Activated CD8-positive, alpha-beta memory T cell treated with anti-CD3 and anti-CD28 coated beads, Interleukin-2, amount 50 U/mL, for 24 hours (primary cell): ENCODE measurements around the gene ST7.

ENCODE experiments used
- DNase-seq: peaks from one replicate; pipeline ENCODE4 v3.0.0-alpha.2; 2020; ENCODE audit errors: extremely low read depth

The ST7 gene

DNA sequence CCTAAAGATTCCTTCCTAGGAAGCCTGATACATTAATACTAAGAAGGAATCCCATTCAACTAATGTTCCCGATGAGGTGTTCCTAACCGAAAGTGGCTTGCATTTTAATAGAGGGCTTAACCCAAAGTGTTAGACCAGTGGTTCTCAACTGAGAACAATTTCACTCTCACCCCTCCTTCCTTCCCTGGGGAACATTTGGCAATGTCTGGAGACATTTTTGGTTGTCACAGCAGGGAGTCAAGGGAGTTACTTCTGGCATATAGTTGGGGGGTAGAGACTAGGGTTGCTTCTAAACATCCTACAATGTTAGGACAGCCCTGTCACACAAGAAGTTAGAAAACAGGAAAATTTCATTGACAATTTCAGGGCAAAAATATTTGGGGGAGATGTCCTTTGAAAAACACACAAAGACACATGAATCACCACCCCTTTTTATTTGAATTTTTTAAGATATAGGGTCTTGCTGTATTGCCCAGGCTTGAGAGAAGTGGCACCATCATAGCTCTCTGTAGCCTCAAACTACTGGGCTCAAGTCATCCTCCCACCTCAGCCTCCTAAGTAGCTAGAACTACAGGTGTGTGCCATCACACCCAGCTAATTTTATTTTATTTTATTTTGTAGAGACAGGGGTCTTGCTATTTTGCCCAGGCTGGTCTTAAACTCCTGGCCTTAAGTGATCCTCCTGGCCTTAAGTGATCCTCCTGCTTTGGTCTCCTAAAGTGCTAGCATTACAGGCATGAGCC is 318.9 kb downstream of the ST7 start:
- DNase-seq, result no peak

GRCh38 chr7:117273325-117273724 is 320.0 kb downstream of the ST7 start:
- DNase-seq, result no peak

DNA sequence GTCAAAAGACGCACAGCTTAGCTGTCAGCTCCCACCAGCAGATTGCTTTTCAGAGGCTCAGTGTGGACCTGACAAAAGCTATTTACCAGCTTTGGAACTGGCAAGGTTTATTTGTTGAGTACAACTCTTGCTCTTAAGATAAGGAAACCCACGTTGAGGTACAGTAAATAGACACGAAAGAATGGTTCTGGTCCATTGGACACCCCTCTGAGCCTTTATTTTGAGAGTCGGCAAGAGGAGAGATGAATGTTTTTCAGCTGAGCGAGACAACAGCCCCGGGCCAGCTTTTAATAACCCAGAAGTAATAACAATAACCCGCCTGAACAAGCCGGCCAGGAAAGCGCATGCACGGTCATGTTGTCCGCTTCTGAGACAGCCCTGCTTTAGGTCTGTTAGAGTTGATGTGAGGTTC is 320.5 kb downstream of the ST7 start:
- no peak for DNase-seq

DNA sequence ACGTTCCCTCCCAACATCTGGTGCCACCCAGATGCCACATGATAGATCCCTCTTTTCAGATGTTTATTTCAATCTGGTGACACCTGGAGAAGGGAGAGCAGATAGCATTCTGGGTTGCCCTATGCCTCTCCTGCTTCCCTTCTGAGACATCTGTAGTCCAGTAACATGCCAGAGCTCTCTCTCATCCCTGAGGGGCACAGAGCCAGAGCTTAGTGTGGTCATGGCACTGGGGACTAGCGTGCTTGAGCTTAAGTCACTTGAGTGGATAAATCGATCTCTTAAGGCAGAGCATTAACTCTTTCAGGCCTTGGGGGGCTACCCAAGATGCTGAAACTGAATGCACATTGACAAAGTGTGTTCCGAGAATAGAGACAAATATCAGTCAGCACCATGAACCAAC is 321.6 kb downstream of the ST7 start:
- DNase-seq, result no peak

DNA sequence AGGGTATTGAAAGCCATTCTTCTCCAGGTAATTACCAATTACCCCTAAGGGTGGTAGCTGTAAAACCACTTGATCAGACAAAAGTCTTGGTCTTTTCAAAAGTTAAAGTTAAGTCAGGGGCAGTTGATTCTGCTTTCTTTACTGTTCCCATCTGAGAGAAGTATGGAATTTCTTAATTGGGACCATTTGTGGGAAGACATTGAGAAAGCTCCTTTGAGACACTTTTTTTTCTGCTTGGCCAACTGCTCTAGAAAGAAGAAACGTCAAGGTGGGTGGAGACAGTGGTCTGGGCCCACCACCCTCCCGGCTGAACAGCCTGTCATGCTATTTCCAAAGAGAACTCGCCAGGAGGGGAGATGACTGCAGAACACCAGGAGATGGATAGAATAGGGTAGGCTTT is 324.3 kb downstream of the ST7 start:
- DNase-seq, result no peak

GRCh38 chr7:117278040-117278439 is 324.7 kb downstream of the ST7 start:
- DNase-seq, result no peak

DNA sequence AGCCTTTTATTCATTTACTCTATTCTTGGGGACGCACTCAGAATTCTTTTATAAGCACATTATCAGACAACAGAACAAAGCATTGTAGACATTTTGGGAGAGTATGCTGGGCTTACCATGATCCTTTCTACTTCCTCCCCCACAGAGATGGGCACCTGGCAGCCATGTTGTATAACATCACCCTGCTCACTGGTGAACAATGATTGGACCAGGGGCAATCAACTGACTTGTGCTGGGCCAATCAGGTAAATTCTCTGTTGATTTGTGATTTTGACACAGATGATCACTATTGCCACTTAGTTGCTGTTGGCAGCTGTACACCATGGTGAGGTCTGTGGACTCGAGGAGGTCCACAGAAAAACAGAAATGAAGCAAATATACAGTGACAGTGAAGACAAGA is 325.9 kb downstream of the ST7 start:
- DNase-seq, result no peak
